Mucosa of descending colon (tissue), 3 donors: ENCODE measurements around the gene CPSF3. TPM values are rescaled to one million over a fixed set of nuclear protein-coding genes. Genes with fewer than 3 reads are reported as not detected.

Experiments
- ATAC-seq: fragments of 200-7000 bp; cut with Tn5 transposase; one replicate; pipeline ENCODE4 v1.9.1; 2020; ENCODE audit warnings: mild to moderate bottlenecking, moderate library complexity
- DNase-seq, 3 donors: peaks; one replicate each; pipeline ENCODE4 v3.0.0-alpha.2; 2020
- H3K36me3 ChIP-seq: fragments of 200-600 bp; one replicate; pipeline ENCODE4 v1.8.0; 2021; ENCODE audit warnings: low read depth, mild to moderate bottlenecking
- H3K4me1 ChIP-seq: fragments of 200-600 bp; one replicate; pipeline ENCODE4 v1.8.0; 2021; ENCODE audit warnings: low read depth, mild to moderate bottlenecking
- H3K4me3 ChIP-seq: fragments of 200-600 bp; one replicate; pipeline ENCODE4 v1.8.0; 2021; ENCODE audit warnings: mild to moderate bottlenecking
- H3K9me3 ChIP-seq: fragments of 200-600 bp; one replicate; pipeline ENCODE4 v1.8.0; 2021; ENCODE audit warnings: mild to moderate bottlenecking
- CTCF ChIP-seq: fragments of 200-600 bp; IDR thresholded peaks from one replicate; pipeline ENCODE4 v1.8.0; 2022; ENCODE audit warnings: antibody characterized with exemption, mild to moderate bottlenecking
- intact Hi-C, 2 donors: fragments of 100-400 bp; cut with DNase I in 1 of 2; cut with micrococcal nuclease in 1 of 2; formaldehyde crosslinking; loops; one replicate each; pipeline versions ENCODE4 v1.11.0 to v1.11.1; 2022; cut with DNase I, micrococcal nuclease
- total RNA-seq, 3 donors: library from RNA; stranded (reverse); fragmentation: NEBNext Ultra II Directional in 2 of 3; extraction: Animal tissue kit (Norgen Biotek cat#: 25700) in 2 of 3; gene quantifications; one replicate each; pipeline versions ENCODE4 v1.2.1 to v1.2.4, GENCODE V29; 2021 to 2023
- donor health status: DM: no; HTN: no; CAD: no; lungs with moderate emphysema.
- donor health status: DM: no; HTN: no; CAD: no.
- donor health status: DM: no; HTN: yes; CAD: no.

Gene CPSF3
- total RNA-seq, 3 donors from 2014 or later: 20.0 to 26.2 (median 20.9) TPM

DNA sequence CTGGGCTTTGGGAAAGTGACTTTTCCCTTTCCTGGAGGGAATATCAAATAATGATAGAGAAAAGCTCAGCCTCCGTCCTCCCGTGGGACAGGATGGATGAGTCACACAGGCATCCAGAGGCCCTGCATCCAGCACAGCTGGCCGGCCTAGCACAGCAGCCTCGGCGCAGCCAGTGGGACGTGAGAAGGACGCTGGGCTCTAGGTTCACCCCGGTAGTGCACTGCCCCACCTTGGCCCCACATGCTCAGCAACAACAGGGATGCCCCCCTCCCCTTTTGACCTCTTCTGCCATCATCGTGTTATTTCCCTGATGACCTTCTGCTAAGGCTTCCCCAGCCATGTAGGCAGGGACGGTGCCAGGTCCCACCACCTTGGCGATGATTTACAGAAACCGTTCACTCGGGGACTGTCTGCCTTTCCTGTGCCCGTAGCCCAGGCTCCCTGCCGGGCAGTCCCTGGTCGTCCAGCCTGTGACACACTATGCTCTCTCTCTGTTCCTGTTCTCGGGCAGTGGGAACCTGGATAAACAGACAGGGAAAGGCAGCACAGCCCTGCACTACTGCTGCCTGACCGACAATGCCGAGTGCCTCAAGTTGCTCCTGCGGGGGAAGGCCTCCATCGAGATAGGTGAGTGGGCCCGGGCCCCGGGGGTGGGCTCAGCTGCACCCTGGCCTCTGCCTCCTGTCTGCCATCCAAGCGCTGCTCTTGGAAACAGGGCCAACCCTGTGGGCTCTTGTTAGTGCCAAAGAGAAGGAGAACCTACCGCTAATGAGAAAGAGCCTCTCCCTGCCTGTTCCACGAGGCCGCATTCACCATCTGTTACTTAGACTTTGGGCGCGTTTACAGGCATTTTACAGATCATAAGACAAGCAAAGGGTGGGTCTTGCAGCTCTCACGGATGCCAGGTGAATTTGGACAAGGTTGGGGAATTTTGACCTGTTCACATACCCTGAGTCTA is 44.7 kb upstream of the CPSF3 start:
- ATAC-seq (peak; percentile 53), DNase-seq (peak in 1 of 3 donors; percentile 38)
- Histone ChIP-seq H3K4me1 (peaks cover 17% of the 10 kb centered on the region), H3K9me3 (no peaks in the 10 kb centered on the region), H3K36me3 (no peaks in the 10 kb centered on the region), H3K4me3 (no peak overlapping the region)
- TF ChIP-seq CTCF: no peak
- intact Hi-C loops: no loop called here

DNA sequence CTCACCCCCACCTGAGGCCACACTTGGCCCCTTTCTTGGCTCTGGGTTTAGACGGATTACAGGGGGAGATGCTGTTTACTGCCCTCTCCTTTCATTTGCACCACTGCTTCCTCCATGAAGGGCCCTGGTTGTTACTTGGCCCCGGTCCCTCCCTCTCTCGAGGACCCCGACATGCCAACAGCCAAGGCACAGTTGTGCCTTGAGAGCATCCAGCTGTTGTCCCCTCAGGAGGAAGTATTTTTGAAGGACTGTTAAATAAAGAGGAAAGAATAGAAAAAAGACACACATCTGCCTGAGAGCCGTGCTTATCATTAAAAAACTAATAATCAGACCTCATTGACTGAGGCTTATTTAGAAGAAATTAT is 44.1 kb upstream of the CPSF3 start:
- H3K4me1 ChIP-seq: peaks cover 17% of the 10 kb centered on the region
- H3K36me3 ChIP-seq: no peaks in the 10 kb centered on the region
- H3K4me3 ChIP-seq: no peak overlapping the region
- no peak for TF ChIP-seq CTCF
- H3K9me3 ChIP-seq: no peaks in the 10 kb centered on the region
- intact Hi-C loops: no loop called here
- ATAC-seq (no peak), DNase-seq (no peak)

GRCh38 chr2:9380702-9381628 is 42.5 kb upstream of the CPSF3 start:
- H3K36me3 ChIP-seq: no peaks in the 10 kb centered on the region
- no peaks in the 10 kb centered on the region for H3K9me3 ChIP-seq
- peaks cover 17% of the 10 kb centered on the region for H3K4me1 ChIP-seq
- ATAC-seq: peak; percentile 86
- TF ChIP-seq CTCF: no peak
- H3K4me3 ChIP-seq: no peak overlapping the region
- DNase-seq: peak in 1 of 3 donors; percentile 36
- intact Hi-C loops: no loop called here

DNA sequence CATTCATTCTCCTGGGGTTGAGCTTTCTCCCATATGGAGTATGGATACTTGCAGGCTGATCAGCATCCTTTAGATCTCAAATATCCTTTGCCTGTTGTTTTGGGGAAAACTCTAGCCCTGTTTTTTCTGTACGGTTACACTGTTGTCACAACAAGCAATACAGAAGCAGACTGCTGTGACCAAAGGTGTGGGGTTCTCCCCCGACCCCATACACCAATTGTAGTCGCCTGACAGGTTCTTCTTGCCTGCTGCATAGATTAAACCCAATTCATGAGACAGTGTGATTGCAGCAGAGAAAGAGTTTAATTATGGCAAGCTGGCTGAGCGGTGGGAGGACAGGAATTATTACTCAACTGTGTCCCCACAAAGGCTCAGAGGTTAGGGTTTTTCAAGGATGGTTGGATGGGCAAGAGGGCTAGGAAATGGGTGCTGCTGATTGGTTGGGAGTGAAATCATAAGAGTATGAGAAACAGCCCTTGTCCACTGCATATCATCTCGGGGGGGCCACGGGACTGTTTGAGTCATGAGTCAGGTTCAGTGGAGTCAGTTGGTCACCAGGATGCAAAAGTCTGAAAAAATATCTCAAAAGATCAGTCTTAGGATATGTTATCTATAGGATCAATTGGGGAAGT is 40.7 kb upstream of the CPSF3 start:
- DNase-seq: no peak
- intact Hi-C loops: no loop called here
- peaks cover 17% of the 10 kb centered on the region for H3K4me1 ChIP-seq
- H3K9me3 ChIP-seq: no peaks in the 10 kb centered on the region
- no peak overlapping the region for H3K4me3 ChIP-seq
- ATAC-seq: no peak
- no peaks in the 10 kb centered on the region for H3K36me3 ChIP-seq
- no peak for TF ChIP-seq CTCF

DNA sequence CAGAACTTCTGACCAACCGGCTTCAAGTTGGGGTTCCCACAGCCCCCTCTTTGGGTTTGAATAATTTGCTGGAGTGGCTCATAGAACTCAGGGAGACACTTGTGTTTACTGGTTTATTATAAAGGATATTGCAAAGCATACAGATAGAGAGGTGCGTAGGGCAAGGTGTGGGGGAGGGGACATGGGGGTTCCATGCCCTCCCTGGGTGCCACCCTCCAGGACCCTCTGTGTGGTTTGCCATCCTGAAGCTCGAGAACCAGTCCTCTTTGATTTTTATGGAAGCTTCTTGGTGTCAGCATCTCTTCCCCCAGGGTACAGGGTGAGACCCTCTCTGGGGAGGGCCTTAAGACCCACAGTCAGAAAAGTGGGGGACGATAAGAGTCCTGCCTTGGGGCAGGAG is 38.9 kb upstream of the CPSF3 start:
- intact Hi-C loops: no loop called here
- no peak overlapping the region for H3K4me3 ChIP-seq
- no peaks in the 10 kb centered on the region for H3K9me3 ChIP-seq
- ATAC-seq (no peak), DNase-seq (no peak)
- peaks cover 12% of the 10 kb centered on the region for H3K4me1 ChIP-seq
- H3K36me3 ChIP-seq: no peaks in the 10 kb centered on the region
- no peak for TF ChIP-seq CTCF
